ENCODE data around the gene ZPBP2.

Gene ZPBP2

GRCh38 chr17:39908789-39909352 lies 40.9 kb downstream of the ZPBP2 start:
- DNase-seq (ENCODE audit: low read depth in 2 of 2, low spot score in 1 of 2) = no peak

- DNase-seq (ENCODE audit: low read depth in 2 of 2, low spot score in 1 of 2) = no peak
These were observed 46.0 kb downstream of the ZPBP2 start for GRCh38 chr17:39913989-39914388.

GRCh38 chr17:39915559-39915958 lies 47.6 kb downstream of the ZPBP2 start:
- no peak for DNase-seq (ENCODE audit: low read depth in 2 of 2, low spot score in 1 of 2)

- DNase-seq (ENCODE audit: low read depth in 2 of 2, low spot score in 1 of 2) = no peak
These were observed 48.9 kb downstream of the ZPBP2 start for GRCh38 chr17:39916918-39917317.

GRCh38 chr17:39919087-39919683 lies 51.2 kb downstream of the ZPBP2 start:
- no peak for DNase-seq (ENCODE audit: low read depth in 2 of 2, low spot score in 1 of 2)

- no peak for DNase-seq (ENCODE audit: low read depth in 2 of 2, low spot score in 1 of 2)
These were observed 52.5 kb downstream of the ZPBP2 start for GRCh38 chr17:39920218-39921210.

GRCh38 chr17:39921323-39921722 lies 53.3 kb downstream of the ZPBP2 start:
- DNase-seq (ENCODE audit: low read depth in 2 of 2, low spot score in 1 of 2) = no peak

GRCh38 chr17:39922006-39922405 lies 54.0 kb downstream of the ZPBP2 start:
- DNase-seq (ENCODE audit: low read depth in 2 of 2, low spot score in 1 of 2) = no peak

- DNase-seq (ENCODE audit: low read depth in 2 of 2, low spot score in 1 of 2) = no peak
These were observed 55.2 kb downstream of the ZPBP2 start for GRCh38 chr17:39923230-39923629.

GRCh38 chr17:39923836-39924690 lies 56.1 kb downstream of the ZPBP2 start:
- DNase-seq (ENCODE audit: low read depth in 2 of 2, low spot score in 1 of 2) = no peak

GRCh38 chr17:39924691-39925055 lies 56.7 kb downstream of the ZPBP2 start:
- no peak for DNase-seq (ENCODE audit: low read depth in 2 of 2, low spot score in 1 of 2)

- DNase-seq (ENCODE audit: low read depth in 2 of 2, low spot score in 1 of 2) = no peak
These were observed 57.5 kb downstream of the ZPBP2 start for GRCh38 chr17:39925282-39926134.

- no peak for DNase-seq (ENCODE audit: low read depth in 2 of 2, low spot score in 1 of 2)
These were observed 58.2 kb downstream of the ZPBP2 start for GRCh38 chr17:39926135-39926587.

GRCh38 chr17:39926588-39927100 lies 58.6 kb downstream of the ZPBP2 start:
- peak in 1 of 2 donors; percentile 31 for DNase-seq (ENCODE audit: low read depth in 2 of 2, low spot score in 1 of 2)
